Breast epithelium (tissue), 4 donors: ENCODE results near the gene MRPL37. TPM values are rescaled to one million over a fixed set of nuclear protein-coding genes. Genes with fewer than 3 reads are reported as not detected.

ENCODE experiments used
- DNase-seq, 2 donors: peaks; one replicate each; pipeline ENCODE4 v3.0.0-alpha.2; 2019; ENCODE audit warnings: low spot score in 2 of 2
- H3K27ac ChIP-seq, 2 donors: fragments of 200-600 bp; sonication (generic) in 1 of 2; one replicate each; pipeline ENCODE4 v1.5.1; 2016 to 2019; ENCODE audit warnings: mild to moderate bottlenecking in 1 of 2
- H3K27me3 ChIP-seq, 2 donors: fragments of 200-600 bp; sonication (generic) in 1 of 2; one replicate each; pipeline versions ENCODE4 v1.5.1 to v1.6.0; 2017 to 2019; ENCODE audit warnings: control low read depth in 1 of 2, mild to moderate bottlenecking in 1 of 2
- H3K36me3 ChIP-seq: fragments of 200-600 bp; one replicate; pipeline ENCODE4 v1.5.1; 2019
- H3K4me1 ChIP-seq, 2 donors: fragments of 200-600 bp; sonication (generic); one replicate each; pipeline ENCODE4 v1.5.1; 2016 to 2019; ENCODE audit warnings: control low read depth in 1 of 2
- H3K4me3 ChIP-seq, 3 donors: fragments of 200-600 bp; sonication (generic); 1 replicate in 2 of 3; 2 replicates in 1 of 3; pipeline ENCODE4 v1.5.1; 2016 to 2019; ENCODE audit warnings: mild to moderate bottlenecking in 3 of 3, moderate library complexity in 2 of 3
- H3K9me3 ChIP-seq, 2 donors: fragments of 200-600 bp; sonication (generic) in 1 of 2; one replicate each; pipeline ENCODE4 v1.5.1; 2016 to 2019; ENCODE audit warnings: control low read depth in 1 of 2
- POLR2A ChIP-seq: fragments of 450-650 bp; IDR thresholded peaks from one replicate; pipeline ENCODE4 v1.6.1; 2016; ENCODE audit warnings: antibody characterized with exemption, mild to moderate bottlenecking, moderate library complexity
- POLR2AphosphoS5 ChIP-seq, 3 donors: sonication (generic); formaldehyde crosslinking; IDR thresholded peaks; one replicate each; pipeline ENCODE4 v1.6.1; 2017; ENCODE audit warnings: antibody characterized with exemption in 3 of 3
- intact Hi-C: fragments of 100-400 bp; cut with DNase I; formaldehyde crosslinking; loops from one replicate; pipeline ENCODE4 v1.15.1; 2023; ENCODE audit warnings: low total_unique reads
- total RNA-seq, 3 donors: library from RNA; depleted of rRNA; stranded (reverse); fragments of >200 nt; gene quantifications; one replicate each; pipeline ENCODE4 v1.1.0, GENCODE V29; 2016
- TF ChIP-seq, protein P1 (sequence below), 3 donors: fragments of 450-650 bp; IDR thresholded peaks; one replicate each; pipeline ENCODE4 v1.5.1; 2016 to 2017; ENCODE audit warnings: antibody characterized with exemption in 3 of 3, mild to moderate bottlenecking in 3 of 3, moderate library complexity in 3 of 3

MRPL37 gene
- total RNA-seq, 3 donors from 2014 or later = 44.6 to 70.7 (median 48.8) TPM

DNA sequence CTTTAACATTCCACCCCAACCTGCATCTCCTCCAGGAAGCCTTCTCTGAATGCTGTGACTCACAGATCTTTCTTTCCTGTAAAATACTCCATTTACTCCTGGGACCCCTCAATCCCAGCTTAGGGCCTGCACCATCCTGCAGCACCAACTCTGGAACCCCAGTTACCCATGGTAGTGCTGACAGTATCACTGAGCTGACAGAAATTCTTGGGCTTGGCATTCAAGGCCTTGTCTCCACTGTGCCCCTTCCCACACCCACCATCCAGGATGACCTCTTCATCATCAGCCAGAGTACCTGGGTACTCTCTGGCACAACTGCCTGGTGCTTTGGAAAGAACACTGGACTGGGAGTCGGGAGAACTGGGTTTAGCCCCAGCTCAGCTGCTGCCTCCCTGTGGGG is 8.4 kb upstream of the MRPL37 start:
- Histone ChIP-seq H3K4me1 (no peaks in the 10 kb centered on the region), H3K27ac (no peak overlapping the region), H3K27me3 (no peaks in the 10 kb centered on the region), H3K9me3 (no peaks in the 10 kb centered on the region), H3K36me3 (no peaks in the 10 kb centered on the region), H3K4me3 (no peak overlapping the region)
- no peak for DNase-seq
- intact Hi-C loops = no loop called here
- TF ChIP-seq POLR2A (no peak), POLR2AphosphoS5 (IDR thresholded peaks at IDR 0.05) (no peak)
- TF ChIP-seq, protein P1, sequence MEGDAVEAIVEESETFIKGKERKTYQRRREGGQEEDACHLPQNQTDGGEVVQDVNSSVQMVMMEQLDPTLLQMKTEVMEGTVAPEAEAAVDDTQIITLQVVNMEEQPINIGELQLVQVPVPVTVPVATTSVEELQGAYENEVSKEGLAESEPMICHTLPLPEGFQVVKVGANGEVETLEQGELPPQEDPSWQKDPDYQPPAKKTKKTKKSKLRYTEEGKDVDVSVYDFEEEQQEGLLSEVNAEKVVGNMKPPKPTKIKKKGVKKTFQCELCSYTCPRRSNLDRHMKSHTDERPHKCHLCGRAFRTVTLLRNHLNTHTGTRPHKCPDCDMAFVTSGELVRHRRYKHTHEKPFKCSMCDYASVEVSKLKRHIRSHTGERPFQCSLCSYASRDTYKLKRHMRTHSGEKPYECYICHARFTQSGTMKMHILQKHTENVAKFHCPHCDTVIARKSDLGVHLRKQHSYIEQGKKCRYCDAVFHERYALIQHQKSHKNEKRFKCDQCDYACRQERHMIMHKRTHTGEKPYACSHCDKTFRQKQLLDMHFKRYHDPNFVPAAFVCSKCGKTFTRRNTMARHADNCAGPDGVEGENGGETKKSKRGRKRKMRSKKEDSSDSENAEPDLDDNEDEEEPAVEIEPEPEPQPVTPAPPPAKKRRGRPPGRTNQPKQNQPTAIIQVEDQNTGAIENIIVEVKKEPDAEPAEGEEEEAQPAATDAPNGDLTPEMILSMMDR (IDR thresholded peaks at IDR 0.05) = no peak

GRCh38 chr1:54193453-54193852 is 6.5 kb upstream of the MRPL37 start:
- intact Hi-C loops = loop anchor here (2.0 kb wide), 1 partner anchor 33 kb away; no protein-coding TSS in a partner anchor
- H3K36me3 ChIP-seq = no peaks in the 10 kb centered on the region

GRCh38 chr1:54199151-54199764 is 709 bp upstream of the MRPL37 start:
- H3K27me3 ChIP-seq = no peaks in the 10 kb centered on the region
- DNase-seq = no peak
- intact Hi-C loops = no loop called here
- peak overlapping the region; percentile 82 to 85 for H3K27ac ChIP-seq
- H3K4me1 ChIP-seq = peaks cover 6 to 15% of the 10 kb centered on the region in 2 donors
- H3K4me3 ChIP-seq = peak overlapping the region; percentile 69 to 96 (median 92)
- no peaks in the 10 kb centered on the region for H3K9me3 ChIP-seq
- H3K36me3 ChIP-seq = no peaks in the 10 kb centered on the region
- TF ChIP-seq POLR2A (no peak), POLR2AphosphoS5 (IDR thresholded peaks at IDR 0.05) (no peak)
- TF ChIP-seq, protein P1 (IDR thresholded peaks at IDR 0.05) = no peak

More at GRCh38 chr1:54193453-54193852, 6.5 kb upstream of the MRPL37 start:
- H3K27ac ChIP-seq = no peak overlapping the region
- no peaks in the 10 kb centered on the region for H3K27me3 ChIP-seq
- no peak for DNase-seq
- TF ChIP-seq POLR2A = no peak
- TF ChIP-seq, protein P1 (IDR thresholded peaks at IDR 0.05) = no peak
- TF ChIP-seq POLR2AphosphoS5 (IDR thresholded peaks at IDR 0.05) = no peak
- no peaks in the 10 kb centered on the region for H3K9me3 ChIP-seq
- no peak overlapping the region for H3K4me3 ChIP-seq
- H3K4me1 ChIP-seq = no peaks in the 10 kb centered on the region

DNA sequence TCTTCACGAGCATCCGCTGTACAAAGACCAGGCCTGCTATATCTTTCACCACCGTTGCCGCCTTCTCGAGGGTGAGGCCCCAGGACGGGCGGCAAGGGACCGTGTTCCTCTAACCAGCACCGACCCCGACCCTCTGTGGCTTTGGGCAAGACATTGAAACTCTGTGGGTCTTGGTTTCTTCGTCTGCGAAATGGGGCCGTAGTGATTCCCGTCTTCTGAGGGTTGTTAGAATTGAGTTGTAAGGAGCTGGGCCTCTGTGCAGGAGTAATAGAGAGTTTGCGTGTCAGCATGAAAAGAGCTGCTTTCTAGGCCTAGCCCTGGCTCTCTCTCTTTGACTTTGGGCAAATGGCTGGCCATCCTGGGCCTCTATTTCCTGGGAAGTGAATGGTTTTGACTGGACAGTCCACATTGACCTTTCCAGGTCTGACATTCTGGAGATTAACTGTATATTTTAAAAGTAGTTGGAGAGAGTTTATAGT is 591 bp downstream of the MRPL37 start:
- peak overlapping the region; percentile 82 to 85 for H3K27ac ChIP-seq
- intact Hi-C loops = no loop called here
- peaks cover 6 to 15% of the 10 kb centered on the region in 2 donors for H3K4me1 ChIP-seq
- DNase-seq = no peak
- H3K36me3 ChIP-seq = peaks cover under 1% of the 10 kb centered on the region
- TF ChIP-seq POLR2A = no peak
- TF ChIP-seq, protein P1 (IDR thresholded peaks at IDR 0.05) = no peak
- no peak for TF ChIP-seq POLR2AphosphoS5 (IDR thresholded peaks at IDR 0.05)
- no peaks in the 10 kb centered on the region for H3K27me3 ChIP-seq
- H3K4me3 ChIP-seq = peak overlapping the region; percentile 69 to 96 (median 92)
- no peaks in the 10 kb centered on the region for H3K9me3 ChIP-seq

DNA sequence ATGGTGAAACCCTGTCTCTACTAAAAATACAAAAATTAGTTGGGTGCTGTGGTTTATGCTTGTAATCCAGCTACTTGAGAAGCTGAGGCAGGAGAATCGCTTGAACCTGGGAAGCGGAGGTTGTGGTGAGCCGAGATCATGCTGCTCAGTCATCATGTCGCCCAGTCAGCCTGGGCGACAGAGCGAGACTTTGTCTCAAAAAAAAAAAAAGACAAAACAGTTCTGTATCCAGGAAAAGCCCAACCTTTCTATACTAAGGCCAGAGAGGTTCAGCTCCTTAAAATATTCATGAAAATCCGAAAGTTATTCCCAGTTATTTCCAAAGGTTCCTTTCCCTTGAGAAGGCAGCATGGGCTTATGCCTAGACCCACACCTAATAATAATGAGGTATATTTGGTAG is 4.2 kb downstream of the MRPL37 start:
- Histone ChIP-seq H3K27me3 (no peaks in the 10 kb centered on the region), H3K27ac (no peak overlapping the region), H3K9me3 (no peaks in the 10 kb centered on the region), H3K4me3 (no peak overlapping the region), H3K4me1 (peaks cover 6 to 12% of the 10 kb centered on the region in 2 donors), H3K36me3 (peaks cover 3% of the 10 kb centered on the region)
- TF ChIP-seq POLR2AphosphoS5 (IDR thresholded peaks at IDR 0.05) (no peak), POLR2A (no peak)
- TF ChIP-seq, protein P1 (IDR thresholded peaks at IDR 0.05) = no peak
- intact Hi-C loops = no loop called here
- DNase-seq = no peak
